Measurements from ENCODE around the gene PYHIN1. TPM values are rescaled to one million over a fixed set of nuclear protein-coding genes. Genes with fewer than 3 reads are reported as not detected.

Gene PYHIN1
- total RNA-seq, 1 experiment from 2014 or later, result not detected

GRCh38 chr1:158969855-158970254, 38.5 kb downstream of the PYHIN1 start:
- intact Hi-C loops (cut with micrococcal nuclease), result no loop called here
- ChIA-PET POLR2A (no interaction called here), CTCF (no interaction called here), RAD21 (ENCODE audit: low non-redundant PET in 1 of 2, low total read pairs in 2 of 2, uncharacterized antibody in 2 of 2, unreplicated experiment in 2 of 2) (no interaction called here)
- no peak overlapping the region for H3K4me3 ChIP-seq (replicated peaks in 1 of 2; ENCODE audit: low read depth in 1 of 2, low read length in 2 of 2)
- no peaks in the 10 kb centered on the region for H3K27me3 ChIP-seq (ENCODE audit: insufficient read depth, low read length)
- no peak overlapping the region for H2AFZ ChIP-seq (ENCODE audit: low read depth, low read length, poor library complexity, severe bottlenecking)
- no peaks in the 10 kb centered on the region for H3K79me2 ChIP-seq (ENCODE audit: insufficient read depth, low read length)
- no peaks in the 10 kb centered on the region for H4K20me1 ChIP-seq (ENCODE audit: insufficient read depth)
- H3K4me1 ChIP-seq (ENCODE audit: control insufficient read depth in 1 of 2, insufficient read depth in 2 of 2, low read length in 2 of 2), result no peaks in the 10 kb centered on the region
- no peaks in the 10 kb centered on the region for H3K9me2 ChIP-seq (ENCODE audit: insufficient read depth)
- no peaks in the 10 kb centered on the region for H3K36me3 ChIP-seq (ENCODE audit: control insufficient read depth in 1 of 2, insufficient read depth in 2 of 2, low read length in 2 of 2)
- ATAC-seq (no peak), DNase-seq (ENCODE audit: low read depth, low spot score) (no peak)
- H3K9me3 ChIP-seq (ENCODE audit: control insufficient read depth in 1 of 2, insufficient read depth in 1 of 2, low read depth in 1 of 2, low read length in 2 of 2), result no peaks in the 10 kb centered on the region
- no peak overlapping the region for H3K27ac ChIP-seq (ENCODE audit: low read depth, low read length)
- H3K4me2 ChIP-seq (ENCODE audit: low read length), result no peak overlapping the region
- BruUV-seq (replicated peaks), result no TSS peak
- TF ChIP-seq TCF7L2 (IDR thresholded peaks at IDR 0.05; ENCODE audit: borderline replicate concordance, extremely low read depth, insufficient read depth, insufficient read length) (no peak), POLR2A (IDR thresholded peaks at IDR 0.05; ENCODE audit: borderline replicate concordance, extremely low read depth, insufficient read depth, insufficient read length) (no peak), CTCF (IDR thresholded peaks at IDR 0.05 in 2 of 3, conservative IDR thresholded peaks at IDR 0.05 in 1 of 3; ENCODE audit: borderline replicate concordance in 1 of 3, insufficient read depth in 1 of 3, low read depth in 2 of 3, low read length in 2 of 3) (no peak), YY1 (IDR thresholded peaks at IDR 0.05; ENCODE audit: extremely low read depth, insufficient replicate concordance, low read depth, low read length) (no peak), FOSL1 (IDR thresholded peaks at IDR 0.05; ENCODE audit: low read depth) (no peak), EGR1 (IDR thresholded peaks at IDR 0.05; ENCODE audit: low read depth) (no peak), ZFX (IDR thresholded peaks at IDR 0.05) (no peak), SRF (IDR thresholded peaks at IDR 0.05; ENCODE audit: low read depth) (no peak), SIN3A (IDR thresholded peaks at IDR 0.05; ENCODE audit: low read depth) (no peak), JUND (IDR thresholded peaks at IDR 0.05) (no peak), EZH2 (IDR thresholded peaks at IDR 0.05) (no peak), REST (IDR thresholded peaks at IDR 0.05; ENCODE audit: low read depth) (no peak), POLR2AphosphoS5 (IDR thresholded peaks at IDR 0.05; ENCODE audit: low read depth, low read length) (no peak), ZNF274 (IDR thresholded peaks at IDR 0.05; ENCODE audit: low read depth, low read length) (no peak), SP1 (IDR thresholded peaks at IDR 0.05; ENCODE audit: low read depth) (no peak), ATF3 (IDR thresholded peaks at IDR 0.05) (no peak), EZH2phosphoT487 (IDR thresholded peaks at IDR 0.05; ENCODE audit: borderline replicate concordance) (no peak), CEBPB (IDR thresholded peaks at IDR 0.05; ENCODE audit: low read depth) (no peak)
- TF ChIP-seq, protein P1, sequence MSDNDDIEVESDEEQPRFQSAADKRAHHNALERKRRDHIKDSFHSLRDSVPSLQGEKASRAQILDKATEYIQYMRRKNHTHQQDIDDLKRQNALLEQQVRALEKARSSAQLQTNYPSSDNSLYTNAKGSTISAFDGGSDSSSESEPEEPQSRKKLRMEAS (IDR thresholded peaks at IDR 0.05), result no peak
- no peak overlapping the region for H3K9ac ChIP-seq (ENCODE audit: low read length)
